ENCODE data around the gene SURF4.
"Not testable (repeated sequence)": the region's sequence is repeated elsewhere in the genome, so short reads cannot be mapped to it uniquely, and the experiment has no call there.

Gene SURF4

GRCh38 chr9:133340916-133341315 lies 34.9 kb downstream of the SURF4 start:
- in situ Hi-C loops (cut with HindIII; ENCODE audit: low sequenced_read_pairs): no loop called here

GRCh38 chr9:133340256-133340655 lies 35.6 kb downstream of the SURF4 start:
- DNase-seq (ENCODE audit: low read depth, low spot score): no peak
- TF ChIP-seq CTCF (IDR thresholded peaks at IDR 0.05; ENCODE audit: low read depth, low read length): no peak
- no peak overlapping the region for H3K4me3 ChIP-seq (ENCODE audit: low read depth, low read length)
- in situ Hi-C loops (cut with HindIII; ENCODE audit: low sequenced_read_pairs): no loop called here

More at GRCh38 chr9:133340916-133341315, 34.9 kb downstream of the SURF4 start:
- no peak overlapping the region for H3K4me3 ChIP-seq (ENCODE audit: low read depth, low read length)
- no peak for DNase-seq (ENCODE audit: low read depth, low spot score)
- TF ChIP-seq CTCF (IDR thresholded peaks at IDR 0.05; ENCODE audit: low read depth, low read length): no peak

GRCh38 chr9:133339641-133340040 lies 36.2 kb downstream of the SURF4 start:
- no peak overlapping the region for H3K4me3 ChIP-seq (ENCODE audit: low read depth, low read length)
- in situ Hi-C loops (cut with HindIII; ENCODE audit: low sequenced_read_pairs): no loop called here
- DNase-seq (ENCODE audit: low read depth, low spot score): no peak
- TF ChIP-seq CTCF (IDR thresholded peaks at IDR 0.05; ENCODE audit: low read depth, low read length): no peak

GRCh38 chr9:133335924-133336811 lies 39.7 kb downstream of the SURF4 start, which contains the start of gene SURF6:
Gene SURF6, minus strand, starts transcription at chr9:133336188. Its CDS starts 56 bp downstream, at chr9:133336132.
- H3K4me3 ChIP-seq (ENCODE audit: low read depth, low read length): peak within 1 kb of the TSS; percentile 96
- no peak for TF ChIP-seq CTCF (IDR thresholded peaks at IDR 0.05; ENCODE audit: low read depth, low read length)
- in situ Hi-C loops (cut with HindIII; ENCODE audit: low sequenced_read_pairs): no loop called here
- peak; percentile 90 for DNase-seq (ENCODE audit: low read depth, low spot score)

GRCh38 chr9:133334888-133335287 lies 41.0 kb downstream of the SURF4 start:
- in situ Hi-C loops (cut with HindIII; ENCODE audit: low sequenced_read_pairs); DNase-seq (ENCODE audit: low read depth, low spot score): not testable (repeated sequence)
- peak overlapping the region; percentile 96 for H3K4me3 ChIP-seq (ENCODE audit: low read depth, low read length)

- in situ Hi-C loops (cut with HindIII; ENCODE audit: low sequenced_read_pairs): no loop called here
- DNase-seq (ENCODE audit: low read depth, low spot score): no peak
- H3K4me3 ChIP-seq (ENCODE audit: low read depth, low read length): no peak overlapping the region
- no peak for TF ChIP-seq CTCF (IDR thresholded peaks at IDR 0.05; ENCODE audit: low read depth, low read length)
Measured at GRCh38 chr9:133334161-133334560, 41.7 kb downstream of the SURF4 start.

GRCh38 chr9:133333566-133333965 lies 42.3 kb downstream of the SURF4 start:
- TF ChIP-seq CTCF (IDR thresholded peaks at IDR 0.05; ENCODE audit: low read depth, low read length): no peak
- DNase-seq (ENCODE audit: low read depth, low spot score): no peak
- no peak overlapping the region for H3K4me3 ChIP-seq (ENCODE audit: low read depth, low read length)
- in situ Hi-C loops (cut with HindIII; ENCODE audit: low sequenced_read_pairs): no loop called here
